ENCODE data around the gene NWD2. TPM values are rescaled to one million over a fixed set of nuclear protein-coding genes. Genes with fewer than 3 reads are reported as not detected.

The NWD2 gene
- polyA plus RNA-seq, 1 donor from 2014 or later, result 0.06 TPM

DNA sequence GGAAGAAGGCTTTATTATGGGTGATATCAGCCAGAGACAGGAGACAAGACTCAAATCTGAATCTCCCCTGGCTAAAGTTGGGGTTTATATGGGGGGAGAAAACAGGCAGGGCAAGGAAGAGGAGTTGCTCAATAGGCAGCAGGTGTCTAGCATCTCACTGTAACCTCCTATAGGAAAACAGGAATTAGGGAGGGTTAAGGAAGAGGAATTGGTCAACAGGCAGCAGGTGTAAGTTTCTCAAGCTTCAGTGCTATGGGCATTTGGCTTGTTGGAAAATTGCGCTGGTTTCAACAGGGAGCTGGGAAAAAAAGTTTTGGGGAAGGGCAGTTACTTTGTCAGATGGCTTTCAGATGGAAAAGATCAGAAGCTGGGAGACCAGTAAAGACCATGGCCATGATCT is 206.4 kb downstream of the NWD2 start:
- peaks cover 25% of the 10 kb centered on the region for H3K27me3 ChIP-seq (ENCODE audit: insufficient read depth, low read depth, low read length)
- no peak overlapping the region for H2AFZ ChIP-seq (ENCODE audit: low read depth, low read length)
- no peaks in the 10 kb centered on the region for H3K9me2 ChIP-seq (ENCODE audit: insufficient read depth, low read length)
- H3K4me3 ChIP-seq (ENCODE audit: low read length), result no peak overlapping the region
- H4K20me1 ChIP-seq (ENCODE audit: insufficient read depth), result no peaks in the 10 kb centered on the region
- H3F3A ChIP-seq (ENCODE audit: insufficient read depth, low read length, poor library complexity, severe bottlenecking), result no peaks in the 10 kb centered on the region
- H3K9me3 ChIP-seq (ENCODE audit: low read length), result no peaks in the 10 kb centered on the region
- no peak overlapping the region for H3K27ac ChIP-seq (ENCODE audit: low read length)
- no peak overlapping the region for H3K9ac ChIP-seq (ENCODE audit: low read length)
- TF ChIP-seq RAD21 (conservative IDR thresholded peaks at IDR 0.05), result no peak
- no peak for TF ChIP-seq TAF1 (IDR thresholded peaks at IDR 0.05; ENCODE audit: low read depth)
- TF ChIP-seq EP300 (conservative IDR thresholded peaks at IDR 0.05; ENCODE audit: poor library complexity, severe bottlenecking), result no peak
- TF ChIP-seq POLR2AphosphoS5 (IDR thresholded peaks at IDR 0.05), result no peak
- TF ChIP-seq, protein P1, sequence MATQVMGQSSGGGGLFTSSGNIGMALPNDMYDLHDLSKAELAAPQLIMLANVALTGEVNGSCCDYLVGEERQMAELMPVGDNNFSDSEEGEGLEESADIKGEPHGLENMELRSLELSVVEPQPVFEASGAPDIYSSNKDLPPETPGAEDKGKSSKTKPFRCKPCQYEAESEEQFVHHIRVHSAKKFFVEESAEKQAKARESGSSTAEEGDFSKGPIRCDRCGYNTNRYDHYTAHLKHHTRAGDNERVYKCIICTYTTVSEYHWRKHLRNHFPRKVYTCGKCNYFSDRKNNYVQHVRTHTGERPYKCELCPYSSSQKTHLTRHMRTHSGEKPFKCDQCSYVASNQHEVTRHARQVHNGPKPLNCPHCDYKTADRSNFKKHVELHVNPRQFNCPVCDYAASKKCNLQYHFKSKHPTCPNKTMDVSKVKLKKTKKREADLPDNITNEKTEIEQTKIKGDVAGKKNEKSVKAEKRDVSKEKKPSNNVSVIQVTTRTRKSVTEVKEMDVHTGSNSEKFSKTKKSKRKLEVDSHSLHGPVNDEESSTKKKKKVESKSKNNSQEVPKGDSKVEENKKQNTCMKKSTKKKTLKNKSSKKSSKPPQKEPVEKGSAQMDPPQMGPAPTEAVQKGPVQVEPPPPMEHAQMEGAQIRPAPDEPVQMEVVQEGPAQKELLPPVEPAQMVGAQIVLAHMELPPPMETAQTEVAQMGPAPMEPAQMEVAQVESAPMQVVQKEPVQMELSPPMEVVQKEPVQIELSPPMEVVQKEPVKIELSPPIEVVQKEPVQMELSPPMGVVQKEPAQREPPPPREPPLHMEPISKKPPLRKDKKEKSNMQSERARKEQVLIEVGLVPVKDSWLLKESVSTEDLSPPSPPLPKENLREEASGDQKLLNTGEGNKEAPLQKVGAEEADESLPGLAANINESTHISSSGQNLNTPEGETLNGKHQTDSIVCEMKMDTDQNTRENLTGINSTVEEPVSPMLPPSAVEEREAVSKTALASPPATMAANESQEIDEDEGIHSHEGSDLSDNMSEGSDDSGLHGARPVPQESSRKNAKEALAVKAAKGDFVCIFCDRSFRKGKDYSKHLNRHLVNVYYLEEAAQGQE (IDR thresholded peaks at IDR 0.05; ENCODE audit: borderline replicate concordance), result no peak
- TF ChIP-seq MXI1 (conservative IDR thresholded peaks at IDR 0.05; ENCODE audit: poor library complexity, severe bottlenecking), result no peak
- TF ChIP-seq SMC3 (conservative IDR thresholded peaks at IDR 0.05; ENCODE audit: poor library complexity), result no peak
- no peak for TF ChIP-seq EZH2 (IDR thresholded peaks at IDR 0.05; ENCODE audit: borderline replicate concordance, insufficient read depth, low read length, poor library complexity, severe bottlenecking)
- TF ChIP-seq CTCF (IDR thresholded peaks at IDR 0.05; ENCODE audit: poor library complexity, severe bottlenecking), result no peak
- H3K4me2 ChIP-seq (ENCODE audit: low read length), result no peak overlapping the region
- no peaks in the 10 kb centered on the region for H3K79me2 ChIP-seq (replicated peaks; ENCODE audit: insufficient read depth, low read length)
- no peaks in the 10 kb centered on the region for H3K36me3 ChIP-seq (ENCODE audit: insufficient read depth, low read length)

GRCh38 chr4:37451656-37452055 is 207.1 kb downstream of the NWD2 start:
- Histone ChIP-seq H3K36me3 (ENCODE audit: insufficient read depth, low read length) (no peaks in the 10 kb centered on the region), H3K4me3 (ENCODE audit: low read length) (no peak overlapping the region), H2AFZ (ENCODE audit: low read depth, low read length) (no peak overlapping the region), H3K27ac (ENCODE audit: low read length) (no peak overlapping the region), H3K4me2 (ENCODE audit: low read length) (no peak overlapping the region), H3K27me3 (ENCODE audit: insufficient read depth, low read depth, low read length) (peaks cover 25% of the 10 kb centered on the region), H4K20me1 (ENCODE audit: insufficient read depth) (no peaks in the 10 kb centered on the region), H3K79me2 (replicated peaks; ENCODE audit: insufficient read depth, low read length) (no peaks in the 10 kb centered on the region), H3F3A (ENCODE audit: insufficient read depth, low read length, poor library complexity, severe bottlenecking) (no peaks in the 10 kb centered on the region), H3K9me3 (ENCODE audit: low read length) (no peaks in the 10 kb centered on the region), H3K9me2 (ENCODE audit: insufficient read depth, low read length) (no peaks in the 10 kb centered on the region), H3K9ac (ENCODE audit: low read length) (no peak overlapping the region)
- TF ChIP-seq EP300 (conservative IDR thresholded peaks at IDR 0.05; ENCODE audit: poor library complexity, severe bottlenecking) (no peak), POLR2AphosphoS5 (IDR thresholded peaks at IDR 0.05) (no peak), EZH2 (IDR thresholded peaks at IDR 0.05; ENCODE audit: borderline replicate concordance, insufficient read depth, low read length, poor library complexity, severe bottlenecking) (no peak), MXI1 (conservative IDR thresholded peaks at IDR 0.05; ENCODE audit: poor library complexity, severe bottlenecking) (no peak), CTCF (IDR thresholded peaks at IDR 0.05; ENCODE audit: poor library complexity, severe bottlenecking) (no peak), RAD21 (conservative IDR thresholded peaks at IDR 0.05) (no peak), TAF1 (IDR thresholded peaks at IDR 0.05; ENCODE audit: low read depth) (no peak), SMC3 (conservative IDR thresholded peaks at IDR 0.05; ENCODE audit: poor library complexity) (no peak)
- TF ChIP-seq, protein P1 (IDR thresholded peaks at IDR 0.05; ENCODE audit: borderline replicate concordance), result no peak
